AG10803 (cell line): ENCODE measurements around the gene ASXL1.

ENCODE experiments used
- DNase-seq: peaks from one replicate; pipeline ENCODE4 v3.0.0; 2010; ENCODE audit warnings: low read depth
- H3K4me3 ChIP-seq: 2 replicates; pipeline ENCODE4 v1.5.1; 2011; ENCODE audit warnings: mild to moderate bottlenecking, low read length, control low read depth
- CTCF ChIP-seq: conservative IDR thresholded peaks from 2 replicates; pipeline ENCODE4 v1.5.1; 2011; ENCODE audit warnings: mild to moderate bottlenecking, low read length, control low read depth, inconsistent platforms

Gene ASXL1

GRCh38 chr20:32436968-32437367, 78.8 kb downstream of the ASXL1 start:
- H3K4me3 ChIP-seq = no peak overlapping the region
- DNase-seq = no peak
- TF ChIP-seq CTCF = no peak

DNA sequence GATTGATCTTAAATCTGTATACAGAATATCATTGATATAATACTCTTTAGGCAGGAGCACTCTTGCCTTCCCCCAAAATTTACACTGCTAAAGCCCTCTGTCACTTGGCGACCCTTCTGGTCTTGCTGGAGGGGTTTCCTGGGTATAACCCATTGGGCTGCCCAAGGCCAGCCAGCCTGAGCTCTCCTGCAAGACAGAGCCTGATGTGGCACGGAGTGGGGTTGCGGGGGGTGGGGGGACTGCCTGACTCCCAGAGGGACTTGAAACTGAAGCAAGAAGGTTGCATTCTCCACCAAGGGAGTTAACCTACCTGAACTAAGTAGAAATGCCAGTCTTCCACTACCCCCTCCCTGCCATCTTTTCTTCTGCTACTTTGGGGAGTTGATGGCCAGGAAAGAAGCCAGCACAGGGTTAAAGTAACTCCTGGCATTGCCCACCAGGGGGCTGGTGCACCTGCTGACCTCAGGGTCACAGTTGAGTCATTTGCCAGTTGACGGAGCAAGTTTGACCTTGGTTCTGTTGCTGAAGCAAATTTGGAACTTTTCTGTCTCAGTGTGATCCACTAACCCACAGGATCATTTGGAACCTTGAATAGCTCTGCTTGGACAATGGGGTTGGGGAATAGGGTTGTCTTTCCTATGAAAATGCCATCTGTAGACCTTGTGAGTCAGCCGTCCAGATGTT, 79.4 kb downstream of the ASXL1 start:
- H3K4me3 ChIP-seq = no peak overlapping the region
- DNase-seq = no peak
- TF ChIP-seq CTCF = peak; percentile 9; the same call in 1 of the 2 replicates

- no peak for DNase-seq
- TF ChIP-seq CTCF = no peak
- H3K4me3 ChIP-seq = no peak overlapping the region
Observed at GRCh38 chr20:32438331-32438858, 80.3 kb downstream of the ASXL1 start.

DNA sequence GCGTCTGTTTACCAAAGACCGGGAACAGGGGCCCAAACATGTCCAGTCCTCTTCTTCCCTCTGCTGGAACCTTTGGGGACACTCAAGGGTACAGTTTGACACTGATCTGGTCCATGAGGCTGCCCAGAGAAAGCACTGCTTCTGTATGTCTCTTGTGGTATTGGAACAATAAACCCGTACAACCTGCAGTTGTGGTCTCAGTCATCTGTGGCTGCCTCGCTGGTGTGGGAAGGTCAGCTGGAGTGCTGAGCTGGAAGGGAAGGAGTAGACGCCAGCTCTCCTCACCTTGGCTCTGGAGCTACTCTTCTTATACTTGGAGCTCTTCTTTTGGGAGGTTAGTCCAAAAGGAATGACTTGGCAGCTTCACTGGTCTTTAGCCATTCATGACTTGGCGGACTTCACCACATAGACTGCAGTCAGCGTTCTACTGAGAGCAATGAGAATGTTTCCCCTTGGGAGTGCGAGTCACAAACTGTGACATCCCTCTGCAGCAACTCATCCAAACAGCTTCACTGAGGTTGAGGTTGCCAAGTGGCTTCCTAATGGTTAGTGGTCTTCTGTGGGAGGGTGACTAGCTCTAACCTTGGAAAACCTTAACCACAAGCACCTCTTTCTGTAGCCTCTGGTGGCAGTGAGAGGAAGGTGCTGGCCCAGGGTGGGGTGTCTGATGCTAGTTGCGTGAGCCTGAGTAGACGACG, 81.2 kb downstream of the ASXL1 start:
- DNase-seq = peak; percentile 90
- no peak overlapping the region for H3K4me3 ChIP-seq
- TF ChIP-seq CTCF = peak; percentile 19; the same call in 1 of the 2 replicates

DNA sequence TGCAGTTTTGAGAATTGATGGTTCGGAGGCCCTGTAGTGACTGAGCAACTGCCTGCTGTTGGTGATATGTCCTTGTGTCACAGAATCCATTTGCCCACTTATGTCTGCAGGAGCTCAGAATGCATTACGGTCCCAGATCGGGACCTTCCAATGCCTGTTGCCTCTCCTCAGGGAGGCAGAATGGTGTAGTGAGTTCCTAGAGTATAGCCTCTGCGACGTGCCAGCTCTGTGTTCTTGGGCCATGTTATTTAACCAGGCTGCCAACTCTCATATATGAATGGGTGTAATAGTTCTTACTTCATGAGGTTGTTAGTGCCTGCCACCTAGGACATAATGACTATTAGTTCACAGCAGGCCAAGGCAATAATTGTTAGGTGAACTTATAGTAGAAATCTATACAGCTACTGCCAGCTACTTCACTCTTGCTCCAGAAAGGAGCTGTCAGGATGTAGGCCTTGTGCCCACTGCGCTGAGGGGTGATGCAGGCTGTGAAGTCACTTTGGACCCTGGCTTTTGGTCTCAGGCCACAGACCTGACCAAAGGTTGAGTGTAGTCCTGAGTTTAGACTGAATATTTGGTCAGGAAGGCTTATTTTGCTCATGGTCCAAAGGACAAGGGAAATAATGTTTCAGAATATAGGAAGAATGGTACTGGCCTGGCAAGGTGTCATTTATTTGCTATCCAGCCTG, 82.1 kb downstream of the ASXL1 start:
- no peak for TF ChIP-seq CTCF
- DNase-seq = no peak
- H3K4me3 ChIP-seq = no peak overlapping the region

- DNase-seq = no peak
- TF ChIP-seq CTCF = no peak
- no peak overlapping the region for H3K4me3 ChIP-seq
Observed at GRCh38 chr20:32440758-32441078, 82.6 kb downstream of the ASXL1 start.
